Bronchial epithelial cell (primary cell): ENCODE data around the gene TMEM94. TPM values are rescaled to one million over a fixed set of nuclear protein-coding genes. Genes with fewer than 3 reads are reported as not detected.

ENCODE experiments used
- DNase-seq: peaks from one replicate; pipeline ENCODE4 v3.0.0-alpha.2; 2010; ENCODE audit warnings: low read depth
- FAIRE-seq: peaks from 2 replicates; lab custom pipeline; 2011; peaks lifted over from hg19 to GRCh38; lab: Jason Lieb, UNC
- H3K27me3 ChIP-seq: 2 replicates; pipeline ENCODE4 v1.5.1; 2011; ENCODE audit warnings: low read length; ENCODE audit not compliant: control insufficient read depth, insufficient read depth
- H3K36me3 ChIP-seq: 2 replicates; pipeline ENCODE4 v1.5.1; 2011; ENCODE audit warnings: low read length; ENCODE audit not compliant: control insufficient read depth, insufficient read depth
- H3K4me3 ChIP-seq: 2 replicates; pipeline ENCODE4 v1.5.1; 2011; ENCODE audit warnings: mild to moderate bottlenecking, low read depth, low read length, control low read depth
- CTCF ChIP-seq: IDR thresholded peaks from 2 replicates; pipeline ENCODE4 v1.5.1; 2011; ENCODE audit warnings: mild to moderate bottlenecking, moderate library complexity, low read length, control low read depth, inconsistent platforms; ENCODE audit not compliant: insufficient read depth, severe bottlenecking
- total RNA-seq: library from RNA; depleted of rRNA; stranded (reverse); fragments of >200 nt; gene quantifications from 2 replicates; pipeline ENCODE4 v1.2.1, GENCODE V29; 2014

TMEM94 gene
- total RNA-seq, 1 donor from 2014 or later = 13.7 TPM

GRCh38 chr17:75463603-75464002, 7.2 kb downstream of the TMEM94 start:
- Histone ChIP-seq H3K36me3 (no peaks in the 10 kb centered on the region), H3K4me3 (no peak overlapping the region), H3K27me3 (no peaks in the 10 kb centered on the region)
- no peak for TF ChIP-seq CTCF
- no peak for DNase-seq
- no peak for FAIRE-seq

GRCh38 chr17:75465039-75465438, 8.6 kb downstream of the TMEM94 start:
- TF ChIP-seq CTCF = no peak
- Histone ChIP-seq H3K4me3 (no peak overlapping the region), H3K27me3 (no peaks in the 10 kb centered on the region), H3K36me3 (no peaks in the 10 kb centered on the region)
- DNase-seq = no peak
- FAIRE-seq = no peak

GRCh38 chr17:75468291-75468754, 11.9 kb downstream of the TMEM94 start:
- no peak for FAIRE-seq
- DNase-seq = no peak
- no peak for TF ChIP-seq CTCF
- H3K4me3 ChIP-seq = no peak overlapping the region
- H3K27me3 ChIP-seq = no peaks in the 10 kb centered on the region
- H3K36me3 ChIP-seq = peaks cover 2% of the 10 kb centered on the region

- FAIRE-seq = no peak
- peak; percentile 31 for DNase-seq
- Histone ChIP-seq H3K27me3 (no peaks in the 10 kb centered on the region), H3K4me3 (no peak overlapping the region), H3K36me3 (peaks cover 2% of the 10 kb centered on the region)
- TF ChIP-seq CTCF = no peak
These were observed 12.4 kb downstream of the TMEM94 start for GRCh38 chr17:75468779-75469373.

- no peak for TF ChIP-seq CTCF
- DNase-seq = no peak
- no peak overlapping the region for H3K4me3 ChIP-seq
- H3K27me3 ChIP-seq = no peaks in the 10 kb centered on the region
- peaks cover 8% of the 10 kb centered on the region for H3K36me3 ChIP-seq
- FAIRE-seq = no peak
These were observed 14.8 kb downstream of the TMEM94 start for GRCh38 chr17:75471207-75471606.

GRCh38 chr17:75472119-75472518, 15.7 kb downstream of the TMEM94 start:
- DNase-seq (peak; percentile 70), FAIRE-seq (peak; percentile 18)
- H3K4me3 ChIP-seq = no peak overlapping the region
- peaks cover 8% of the 10 kb centered on the region for H3K36me3 ChIP-seq
- peak; percentile 3 for TF ChIP-seq CTCF
- no peaks in the 10 kb centered on the region for H3K27me3 ChIP-seq
